ENCODE results near the gene GLIS1.

- no peak for TF ChIP-seq CTCF (IDR thresholded peaks at IDR 0.05; ENCODE audit: poor library complexity)
- TF ChIP-seq EZH2phosphoT487 (IDR thresholded peaks at IDR 0.05; ENCODE audit: low read depth, severe bottlenecking, unreplicated experiment) = no peak
- no peak for TF ChIP-seq EZH2 (IDR thresholded peaks at IDR 0.05; ENCODE audit: borderline replicate concordance)
Measured at GRCh38 chr1:53696571-53696970, 42.4 kb downstream of the GLIS1 start.
